K562 (cell line): ENCODE data around the gene RNH1. TPM values are rescaled to one million over a fixed set of nuclear protein-coding genes. Genes with fewer than 3 reads are reported as not detected.

Experiments used
- ATAC-seq: fragments of 200-7000 bp; cut with Tn5 transposase; 3 replicates; pipeline ENCODE4 v1.9.1; 2020; ENCODE audit warnings: moderate library complexity
- BruUV-seq: library from RNA; stranded (reverse); fragments of 400-500 nt; replicated peaks from 2 replicates; lab custom pipeline; 2021; lab: Mats Ljungman, UMichigan
- CTCF ChIA-PET: fragments of 300-600 bp; formaldehyde crosslinking; extraction: SDS; loops from one replicate; lab custom pipeline; 2021; ENCODE audit warnings: low intra/inter-chr PET ratio; lab: Yijun Ruan, JAX
- POLR2A ChIA-PET: fragments of 300-600, 350-650 bp; sonication (Branson Sonifier 250); formaldehyde crosslinking; extraction: SDS; loops from one replicate; lab custom pipeline; 2021; ENCODE audit warnings: antibody characterized with exemption, inconsistent platforms; lab: Yijun Ruan, JAX
- DNase-seq, 4 experiments: peaks; one replicate each; pipeline versions ENCODE4 v3.0.0 to v3.0.0-alpha.2; 2011 to 2018; ENCODE audit warnings: low spot score in 3 of 4, mixed read lengths in 3 of 4; ENCODE audit errors: extremely low read depth in 1 of 4
- FAIRE-seq: peaks from 2 replicates; lab custom pipeline; 2011; peaks lifted over from hg19 to GRCh38; lab: Jason Lieb, UNC
- H2AFZ ChIP-seq: 2 replicates; pipeline ENCODE4 v1.6.0; 2011; ENCODE audit warnings: low read depth, low read length, control low read depth, inconsistent platforms
- H3K27ac ChIP-seq: fragments of 200-600 bp; 3 replicates; pipeline ENCODE4 v1.8.0; 2011; ENCODE audit warnings: low read depth, mild to moderate bottlenecking, control low read depth, inconsistent platforms, low read length, moderate library complexity, mixed read lengths; ENCODE audit errors: extremely low read depth
- H3K27me3 ChIP-seq, 2 experiments: fragments of 300-600 bp in 1 of 2; 2 replicates in 1 of 2; 3 replicates in 1 of 2; pipeline versions ENCODE4 v1.6.0 to v1.8.0; 2011; ENCODE audit warnings: inconsistent platforms in 2 of 2, low read length in 2 of 2, mild to moderate bottlenecking in 1 of 2, mixed read lengths in 1 of 2, moderate library complexity in 1 of 2; ENCODE audit not compliant: control insufficient read depth in 2 of 2, insufficient read depth in 2 of 2
- H3K36me3 ChIP-seq: fragments of 300-600 bp; 3 replicates; pipeline ENCODE4 v1.8.0; 2011; ENCODE audit warnings: mild to moderate bottlenecking, low read length, inconsistent platforms; ENCODE audit not compliant: control insufficient read depth, insufficient read depth
- H3K4me1 ChIP-seq, 2 experiments: fragments of 200-600 bp in 1 of 2; replicated peaks in 1 of 2; 2 replicates in 1 of 2; 3 replicates in 1 of 2; pipeline versions ENCODE4 v1.5.1 to v1.8.0; 2011; ENCODE audit warnings: inconsistent platforms in 2 of 2, low read length in 2 of 2, mild to moderate bottlenecking in 1 of 2, mixed read lengths in 1 of 2, moderate library complexity in 1 of 2; ENCODE audit not compliant: control insufficient read depth in 2 of 2, insufficient read depth in 2 of 2
- H3K4me2 ChIP-seq: 2 replicates; pipeline ENCODE4 v1.6.1; 2011; ENCODE audit warnings: low read length, control low read depth, inconsistent platforms, mixed read lengths; ENCODE audit not compliant: insufficient read depth
- H3K4me3 ChIP-seq: fragments of 200-600 bp; sonication (generic), shearing (Covaris generic); 2 replicates; pipeline ENCODE4 v1.5.1; 2016; ENCODE audit warnings: control low read depth, inconsistent platforms
- H3K79me2 ChIP-seq: fragments of 200-600 bp; 3 replicates; pipeline ENCODE4 v1.8.0; 2011; ENCODE audit warnings: low read length, inconsistent platforms; ENCODE audit not compliant: control insufficient read depth, insufficient read depth
- H3K9ac ChIP-seq, 2 experiments: 2 replicates each; pipeline versions ENCODE4 v1.6.0 to v1.6.1; 2011; ENCODE audit warnings: low read depth in 2 of 2, low read length in 2 of 2, control low read depth in 1 of 2, inconsistent platforms in 1 of 2, mild to moderate bottlenecking in 1 of 2, mixed read lengths in 1 of 2; ENCODE audit not compliant: insufficient read depth in 1 of 2
- H3K9me1 ChIP-seq: one replicate; pipeline ENCODE4 v1.6.0; 2011; ENCODE audit warnings: inconsistent platforms, mild to moderate bottlenecking, low read length, moderate library complexity; ENCODE audit not compliant: control insufficient read depth, insufficient read depth
- H3K9me3 ChIP-seq: replicated peaks from 2 replicates; pipeline ENCODE4 v1.5.1; 2011; ENCODE audit warnings: low read depth, low read length, inconsistent platforms; ENCODE audit not compliant: control insufficient read depth, insufficient read depth
- H4K20me1 ChIP-seq: replicated peaks from 2 replicates; pipeline ENCODE4 v1.6.1; 2011; ENCODE audit warnings: low read length, inconsistent platforms, mixed read lengths; ENCODE audit not compliant: control insufficient read depth, insufficient read depth
- HNRNPUL1 ChIP-seq: fragments of 200-400 bp; formaldehyde crosslinking; IDR thresholded peaks from 2 replicates; pipeline ENCODE4 v1.6.1; 2017; ENCODE audit warnings: low read length
- POLR2AphosphoS5 ChIP-seq: IDR thresholded peaks from 2 replicates; pipeline ENCODE4 v1.6.1; 2011; ENCODE audit warnings: mild to moderate bottlenecking, low read depth, low read length, moderate library complexity; ENCODE audit not compliant: control insufficient read depth, insufficient read depth
- RBFOX2 ChIP-seq: fragments of 200-400 bp; formaldehyde crosslinking; IDR thresholded peaks from 2 replicates; pipeline ENCODE4 v1.6.1; 2017; ENCODE audit warnings: low read depth, mild to moderate bottlenecking, low read length, moderate library complexity
- SP1 ChIP-seq: sonication (generic); formaldehyde crosslinking; IDR thresholded peaks from 2 replicates; pipeline ENCODE4 v1.8.1; 2022; ENCODE audit warnings: mild to moderate bottlenecking, missing genetic modification reagents
- TCF15 ChIP-seq: fragments of 250-450 bp; sonication (Bioruptor Pico); IDR thresholded peaks from 2 replicates; pipeline ENCODE4 v1.8.0; 2022; ENCODE audit warnings: moderate library complexity, mild to moderate bottlenecking, inconsistent platforms
- ZBTB33 ChIP-seq: sonication (generic); formaldehyde crosslinking; IDR thresholded peaks from 2 replicates; pipeline ENCODE4 v1.8.1; 2023; ENCODE audit warnings: mild to moderate bottlenecking, missing genetic modification reagents
- WGBS: fragments of 100-300 bp; shearing (Covaris generic); methylation state at CpG from one replicate; pipeline ENCODE4 v1.1.6; 2016; ENCODE audit warnings: low coverage, mixed read lengths; ENCODE audit not compliant: insufficient coverage; ENCODE audit errors: missing lambda C conversion rate; 5-methylcytosine and 5-hydroxymethylcytosine counted together
- in situ Hi-C: fragments of 300-500 bp; cut with MboI; formaldehyde crosslinking; loops from 4 replicates; pipeline ENCODE4 v1.15.0; 2018; ENCODE audit warnings: inconsistent platforms, mixed read lengths
- intact Hi-C: fragments of 100-400 bp; cut with micrococcal nuclease; formaldehyde crosslinking; loops from 2 replicates; pipeline ENCODE4 v1.14.2; 2022
- polyA plus RNA-seq, 8 experiments: library from polyadenylated mRNA; depleted of rRNA in 4 of 8; stranded (reverse) in 5 of 8; unstranded in 3 of 8; fragments of >200 nt; fragmentation: Nextera tagmentation in 2 of 8; fragmentation: Illumina TruSeq in 1 of 8; extraction: Ambion mirVana in 2 of 8; extraction: Trizol in 1 of 8; gene quantifications; 2 replicates each; pipeline versions ENCODE4 v1.2.1 to v1.2.3, GENCODE V29; 2011 to 2014; ENCODE audit warnings: inconsistent platforms in 1 of 8, missing spikeins in 1 of 8
- total RNA-seq, 7 experiments: library from RNA; depleted of rRNA in 6 of 7; stranded (reverse); fragments of >200 nt in 6 of 7; fragmentation: Illumina TruSeq in 2 of 7; extraction: Trizol in 2 of 7; gene quantifications; 2 replicates each; pipeline versions ENCODE4 v1.2.1 to v1.2.3, GENCODE V29; 2011 to 2021; ENCODE audit warnings: low replicate concordance in 1 of 7

The RNH1 gene
- total and polyA plus RNA-seq, 9 of the 15 experiments (the other 6 are each of a cell fraction or from before 2014, with no cell fraction given) = 2.5 to 160 (median 44.3) TPM

GRCh38 chr11:454801-455565, 52.1 kb downstream of the RNH1 start:
- no TSS peak for BruUV-seq
- Histone ChIP-seq H3K9me1 (no peaks in the 10 kb centered on the region), H3K27me3 (no peaks in the 10 kb centered on the region), H3K9me3 (no peaks in the 10 kb centered on the region)
- WGBS = 56% methylated on average over 12 of the region's 14 CpGs
- FAIRE-seq (no peak), DNase-seq (no peak)
- no peak for TF ChIP-seq ZBTB33 (CRISPR knock-in tag)
- TF ChIP-seq TCF15 = no peak
- TF ChIP-seq SP1 = no peak
- 0 out of 2 replicates have a peak, but pooled peaks have one; percentile 30 for TF ChIP-seq RBFOX2
- peak; percentile 9; the same call in 1 of the 2 replicates for TF ChIP-seq POLR2AphosphoS5
- TF ChIP-seq HNRNPUL1 = no peak
- TF ChIP-seq, all 486 proteins: peak for 2
- in situ Hi-C loops (loop anchor here (5.0 kb wide), 1 partner anchor 47 kb away; no protein-coding TSS in a partner anchor), intact Hi-C loops (no loop called here)
- Histone ChIP-seq H3K4me3 (no peak overlapping the region), H3K9ac (peak overlapping the region in 1 of 2 experiments; percentile 76; a peak in 1 of 4 replicates), H3K4me1 (peaks cover 21 to 59% of the 10 kb centered on the region in 2 experiments), H2AFZ (no peak overlapping the region), H3K4me2 (no peak overlapping the region), H3K27ac (no peak overlapping the region), H3K79me2 (peaks cover 94% of the 10 kb centered on the region), H4K20me1 (peaks cover 2% of the 10 kb centered on the region; the same call in 1 of the 2 replicates), H3K36me3 (peaks cover 80% of the 10 kb centered on the region)
- CTCF ChIA-PET = no interaction called here
- POLR2A ChIA-PET = interaction anchor here (0.7 kb wide), 2 partner anchors 58 to 105 kb away, joined by 3 read pairs; no protein-coding TSS in a partner anchor
- no peak for ATAC-seq
